ENCODE results near the gene ASB13.

The ASB13 gene

GRCh38 chr10:5647507-5648240 lies 18.7 kb downstream of the ASB13 start:
- DNase-seq (ENCODE audit: low read depth) = no peak

DNA sequence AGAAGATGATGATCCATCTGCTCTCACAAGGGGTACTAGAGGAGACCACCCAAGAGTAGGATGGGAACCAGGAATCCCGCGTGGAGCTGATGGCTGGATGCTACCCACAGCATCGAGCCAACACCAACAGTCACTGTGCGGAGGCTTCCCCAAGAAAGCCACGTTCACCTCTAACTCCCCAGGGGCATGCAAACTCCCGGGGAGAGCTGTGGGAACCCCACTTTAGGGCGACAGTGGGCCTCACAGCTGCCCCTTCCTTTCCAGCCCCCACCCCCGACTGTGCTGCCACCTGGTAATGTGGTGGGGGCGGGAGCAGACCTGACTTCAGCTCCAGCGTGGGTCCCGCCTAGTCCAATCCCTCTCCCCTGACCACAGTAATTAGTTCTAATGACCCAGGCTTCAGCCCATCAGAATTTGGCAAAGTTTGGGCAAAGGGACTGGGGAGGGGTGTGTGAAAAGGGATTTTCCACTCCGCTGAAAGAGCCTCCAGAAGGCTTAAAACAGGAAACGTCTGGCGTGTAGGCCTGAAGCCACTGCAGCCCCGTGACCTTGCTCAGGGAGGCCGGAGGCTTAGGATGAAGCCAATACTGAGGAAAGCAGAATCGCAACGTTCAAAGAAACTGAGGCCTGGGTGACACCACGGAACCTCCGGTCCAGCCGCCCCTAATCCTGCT lies 20.3 kb downstream of the ASB13 start:
- no peak for DNase-seq (ENCODE audit: low read depth)

DNA sequence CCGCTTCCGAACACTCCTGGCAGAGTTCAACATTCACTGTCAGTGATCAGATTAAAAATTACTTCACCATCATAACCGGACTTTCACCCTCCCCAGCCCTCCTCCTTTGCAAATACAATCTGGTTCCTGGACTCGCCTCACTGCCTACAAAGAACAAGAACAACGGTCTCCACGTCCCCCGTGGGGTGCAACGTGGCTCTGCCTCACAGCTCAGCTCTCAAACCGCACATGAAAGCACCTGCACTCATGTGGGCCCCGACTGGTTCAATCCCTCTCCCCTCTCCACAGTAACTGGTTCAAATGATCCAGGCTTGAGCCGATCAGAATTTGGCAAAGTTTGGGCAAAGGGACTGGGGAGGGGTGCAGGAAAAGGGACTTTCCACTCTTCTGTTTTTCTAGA lies 21.0 kb downstream of the ASB13 start:
- DNase-seq (ENCODE audit: low read depth) = no peak

GRCh38 chr10:5644930-5645329 lies 21.5 kb downstream of the ASB13 start:
- DNase-seq (ENCODE audit: low read depth) = no peak

- DNase-seq (ENCODE audit: low read depth) = no peak
These were observed 22.9 kb downstream of the ASB13 start for GRCh38 chr10:5643346-5644067.

- no peak for DNase-seq (ENCODE audit: low read depth)
These were observed 24.9 kb downstream of the ASB13 start for GRCh38 chr10:5641501-5641900.

- DNase-seq (ENCODE audit: low read depth) = no peak
These were observed 25.9 kb downstream of the ASB13 start for GRCh38 chr10:5640501-5640900.

DNA sequence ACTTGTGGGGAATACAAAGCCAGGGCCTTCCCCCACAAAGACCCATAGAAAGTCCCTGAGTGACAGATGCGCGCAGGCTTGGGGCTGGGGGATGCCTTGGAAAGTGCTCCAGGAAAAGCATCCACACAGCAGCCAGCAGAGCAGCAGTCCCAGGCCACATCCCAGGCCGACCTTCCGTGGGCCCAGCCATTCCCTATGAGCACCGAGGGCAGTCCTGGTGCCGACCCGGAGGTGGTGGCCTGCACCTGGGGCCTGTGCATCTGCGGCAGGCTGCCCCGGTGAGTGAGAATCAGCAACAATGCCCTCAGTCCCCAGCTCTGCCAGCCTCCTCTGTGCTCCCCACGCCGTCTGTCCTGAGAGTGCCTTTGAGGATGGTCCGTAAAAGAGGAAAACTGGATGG lies 26.4 kb downstream of the ASB13 start:
- DNase-seq (ENCODE audit: low read depth) = no peak

DNA sequence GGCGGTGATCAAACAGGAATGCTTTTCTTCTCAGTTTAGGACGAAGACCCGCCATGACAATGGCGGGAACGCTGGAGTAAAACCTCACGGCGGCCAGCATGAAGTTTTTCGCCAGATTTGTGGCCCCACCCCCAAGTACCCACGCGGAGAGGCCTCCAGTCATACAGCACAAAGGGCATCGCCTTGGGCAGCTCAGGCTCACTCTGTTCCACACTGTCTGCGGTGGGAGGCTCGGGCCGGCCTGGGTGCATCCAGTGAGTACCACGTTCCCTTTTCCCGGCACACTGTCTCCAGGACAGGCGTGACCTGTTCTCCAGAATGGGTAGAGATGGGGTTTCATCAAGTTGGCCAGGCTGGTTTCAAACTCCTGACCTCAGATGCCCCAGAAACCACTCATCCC lies 27.3 kb downstream of the ASB13 start:
- no peak for DNase-seq (ENCODE audit: low read depth)

DNA sequence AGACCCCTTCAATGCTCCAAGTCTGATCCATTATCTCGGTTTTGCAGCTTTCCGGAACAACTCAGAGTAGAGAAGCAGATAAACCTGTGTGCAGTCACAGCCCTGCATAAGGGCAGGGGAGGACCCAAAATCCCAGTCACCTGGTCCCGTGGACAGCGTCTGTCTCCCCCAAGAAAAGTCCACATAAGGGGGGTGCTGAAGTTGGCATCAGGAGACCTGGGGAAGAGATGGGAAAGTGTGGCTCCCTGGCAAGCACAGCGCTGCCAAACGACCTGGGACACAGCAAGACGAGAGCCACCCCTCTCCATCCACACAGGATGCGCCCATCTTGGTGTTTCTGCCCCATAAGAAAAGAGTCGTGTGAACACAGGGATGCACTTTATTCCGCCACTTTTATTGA lies 27.9 kb downstream of the ASB13 start:
- no peak for DNase-seq (ENCODE audit: low read depth)

DNA sequence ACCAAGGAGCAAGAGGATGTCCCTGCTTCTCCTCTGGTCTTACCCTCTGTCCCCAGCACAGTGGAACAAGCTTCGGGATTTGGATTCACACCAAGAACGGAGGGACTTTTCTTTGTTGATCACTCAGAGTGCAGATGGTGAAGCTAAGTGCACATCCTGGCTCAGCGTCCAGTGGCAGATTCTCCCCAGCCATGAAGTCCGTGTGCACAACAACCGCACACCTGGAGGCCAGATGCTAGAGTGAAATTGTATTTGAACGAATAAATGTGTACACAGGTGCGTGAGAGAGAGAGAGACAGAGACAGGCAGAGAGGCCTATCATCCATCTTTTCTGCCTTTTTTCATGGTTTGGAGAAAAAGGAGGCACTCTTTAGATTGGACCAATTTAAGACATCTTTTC lies 31.5 kb downstream of the ASB13 start:
- no peak for DNase-seq (ENCODE audit: low read depth)

- DNase-seq (ENCODE audit: low read depth) = no peak
These were observed 33.1 kb downstream of the ASB13 start for GRCh38 chr10:5633166-5633749.

- no peak for DNase-seq (ENCODE audit: low read depth)
These were observed 33.9 kb downstream of the ASB13 start for GRCh38 chr10:5632446-5632845.

DNA sequence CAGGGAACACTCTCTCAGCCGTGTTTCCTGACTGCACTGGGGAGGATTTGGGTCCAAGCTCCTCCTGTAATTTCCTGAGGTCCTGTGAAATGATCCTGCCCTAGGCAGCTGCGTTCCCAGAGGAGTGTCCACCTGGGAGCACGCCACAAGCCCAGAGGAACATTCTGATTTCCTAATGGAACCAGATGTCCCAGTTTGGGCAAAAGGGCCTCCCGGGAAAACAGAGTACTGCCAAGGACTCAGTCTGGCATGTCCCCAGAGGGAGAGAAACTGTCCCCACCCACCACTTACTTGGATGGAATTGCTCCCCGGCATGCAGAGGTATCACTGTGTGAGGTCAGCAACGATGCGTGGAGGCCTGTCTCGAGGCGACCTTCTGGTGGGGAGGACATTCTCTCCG lies 34.5 kb downstream of the ASB13 start:
- no peak for DNase-seq (ENCODE audit: low read depth)

DNA sequence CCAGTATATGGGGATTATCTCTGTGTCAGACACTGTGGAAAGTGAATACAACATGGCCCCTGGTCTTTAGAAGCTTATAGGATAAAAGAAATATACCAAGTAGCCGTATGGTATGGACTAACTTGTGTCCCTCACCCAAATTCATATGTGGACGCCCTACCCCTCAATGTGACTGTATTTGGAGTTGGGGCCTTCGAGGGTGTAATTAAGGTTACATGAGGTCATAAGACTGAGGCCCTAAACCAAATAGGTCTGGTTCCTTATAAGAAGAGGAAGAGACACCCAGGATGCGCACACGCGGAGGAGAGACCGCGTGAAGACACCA lies 36.3 kb downstream of the ASB13 start:
- no peak for DNase-seq (ENCODE audit: low read depth)

- DNase-seq (ENCODE audit: low read depth) = peak; percentile 82
These were observed 36.9 kb downstream of the ASB13 start for GRCh38 chr10:5629303-5630111.

DNA sequence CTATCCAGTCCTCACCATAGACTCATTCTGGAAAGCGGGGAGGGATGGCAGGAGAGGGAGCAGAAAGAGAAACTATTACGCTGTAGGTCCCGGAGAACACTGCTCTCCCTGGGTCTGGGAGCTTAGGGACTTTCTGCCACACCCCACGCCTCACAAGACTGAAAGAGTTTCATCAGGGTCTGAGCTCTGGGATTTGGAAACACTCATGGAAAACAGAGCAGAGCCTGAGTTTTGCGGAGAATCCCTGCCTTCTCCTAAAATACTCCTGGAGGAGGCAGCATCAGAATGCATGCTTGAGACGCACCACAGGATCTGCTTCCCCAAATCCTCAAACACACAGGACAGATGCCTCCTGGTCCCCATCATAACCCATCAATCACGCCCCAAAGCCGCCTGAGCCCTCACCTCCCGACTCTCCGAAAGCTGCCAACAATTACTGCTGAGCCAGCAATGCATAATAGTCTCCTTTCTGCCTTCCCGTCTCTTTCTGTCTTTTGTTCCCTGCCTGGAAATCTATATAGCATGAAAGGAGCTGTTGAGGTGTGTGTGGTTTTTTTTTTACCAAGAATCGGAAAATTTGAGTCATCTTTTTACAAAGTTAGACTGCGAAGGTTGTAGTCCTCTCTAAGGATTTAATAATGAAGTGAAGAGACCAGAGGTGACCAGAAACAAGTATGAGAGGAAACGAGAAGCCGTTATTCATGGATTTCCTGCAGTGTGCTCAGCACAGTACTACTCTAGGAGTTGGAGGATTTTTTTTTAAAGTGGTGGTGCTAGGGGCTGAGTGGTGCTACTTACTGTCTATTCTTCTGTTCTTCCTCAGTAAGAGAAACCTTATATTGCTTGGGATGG lies 37.7 kb downstream of the ASB13 start:
- DNase-seq (ENCODE audit: low read depth) = no peak

DNA sequence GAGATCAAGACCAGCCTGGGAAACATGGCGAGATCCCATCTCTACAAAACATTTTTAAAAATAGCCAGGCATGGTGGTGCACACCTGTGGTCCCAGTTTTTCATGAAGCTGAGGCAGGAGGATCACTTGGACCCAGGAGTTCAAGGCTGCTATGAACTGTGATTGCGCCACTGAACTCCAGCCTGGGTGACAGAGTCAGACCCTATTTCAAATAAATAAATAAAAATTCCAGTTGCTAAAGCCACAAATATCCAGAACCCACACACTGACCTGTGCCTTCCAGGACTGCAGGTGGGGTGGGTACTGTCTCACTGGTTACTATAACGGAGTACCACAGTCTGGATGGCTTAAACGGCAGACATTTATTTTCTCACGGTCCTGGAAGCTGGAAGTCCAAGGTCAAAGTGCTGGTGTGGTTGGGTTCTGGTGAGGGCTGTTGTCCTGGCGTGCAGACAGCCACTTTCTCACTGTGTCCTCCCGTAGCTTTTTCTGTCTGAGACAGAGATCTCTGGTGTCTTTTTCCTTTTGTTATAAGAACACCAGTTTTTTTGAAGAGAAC lies 38.8 kb downstream of the ASB13 start:
- DNase-seq (ENCODE audit: low read depth) = no peak

GRCh38 chr10:5625992-5626777 lies 40.2 kb downstream of the ASB13 start:
- no peak for DNase-seq (ENCODE audit: low read depth)

DNA sequence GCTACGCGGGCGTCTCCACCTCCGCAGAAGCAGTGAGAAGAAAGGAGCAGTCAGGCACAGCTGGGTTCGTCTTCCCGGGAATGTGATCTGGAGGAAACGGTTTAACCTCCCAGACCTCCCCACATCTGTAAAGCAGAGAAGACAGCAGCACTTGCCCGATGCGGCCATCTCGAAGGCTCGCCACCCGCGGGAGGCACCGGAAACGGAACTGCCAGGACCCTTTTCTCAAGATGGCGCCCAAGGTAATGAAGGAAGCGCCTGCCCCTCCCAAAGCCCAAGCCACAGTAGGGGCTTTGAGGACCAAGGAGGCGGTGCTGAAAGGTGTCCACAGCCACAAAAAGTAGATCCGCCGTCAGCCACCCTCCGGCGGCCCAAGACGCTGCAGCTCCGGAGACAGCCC lies 41.7 kb downstream of the ASB13 start:
- no peak for DNase-seq (ENCODE audit: low read depth)
